Ascending aorta (tissue), 2 donors: ENCODE data around the gene ESPL1. TPM values are rescaled to one million over a fixed set of nuclear protein-coding genes. Genes with fewer than 3 reads are reported as not detected.

Experiments
- DNase-seq, 2 donors: peaks; one replicate each; pipeline ENCODE4 v3.0.0-alpha.2; 2019; ENCODE audit warnings: low spot score in 2 of 2
- H3K27ac ChIP-seq, 2 donors: fragments of 200-600 bp; sonication (generic); one replicate each; pipeline ENCODE4 v1.5.1; 2016 to 2017; ENCODE audit warnings: mild to moderate bottlenecking in 1 of 2
- H3K27me3 ChIP-seq: fragments of 200-600 bp; sonication (generic); one replicate; pipeline ENCODE4 v1.5.1; 2017
- H3K36me3 ChIP-seq, 2 donors: fragments of 200-600 bp; sonication (generic); one replicate each; pipeline ENCODE4 v1.5.1; 2016
- H3K4me1 ChIP-seq, 2 donors: fragments of 200-600 bp; sonication (generic); one replicate each; pipeline ENCODE4 v1.5.1; 2016 to 2017; ENCODE audit warnings: mild to moderate bottlenecking in 1 of 2
- H3K4me3 ChIP-seq, 2 donors: fragments of 200-600 bp; sonication (generic); one replicate each; pipeline ENCODE4 v1.5.1; 2016 to 2017; ENCODE audit warnings: mild to moderate bottlenecking in 1 of 2
- H3K9me3 ChIP-seq, 2 donors: fragments of 200-600 bp; sonication (generic); one replicate each; pipeline ENCODE4 v1.5.1; 2016
- CTCF ChIP-seq, 3 experiments: fragments of 200-600 bp in 2 of 3; fragments of 450-650 bp in 1 of 3; sonication (generic) in 2 of 3; IDR thresholded peaks; one replicate each; pipeline ENCODE4 v1.5.1; 2016 to 2019; ENCODE audit warnings: antibody characterized with exemption in 3 of 3, mild to moderate bottlenecking in 1 of 3, moderate library complexity in 1 of 3
- intact Hi-C: fragments of 100-400 bp; cut with DNase I; formaldehyde crosslinking; loops from one replicate; pipeline ENCODE4 v1.15.1; 2023
- total RNA-seq: library from RNA; depleted of rRNA; stranded (reverse); fragments of >200 nt; gene quantifications from one replicate; pipeline ENCODE4 v1.1.0, GENCODE V29; 2016

ESPL1 gene
- total RNA-seq, 1 donor from 2014 or later = not detected

- H3K4me1 ChIP-seq = peaks cover 20 to 50% of the 10 kb centered on the region in 2 donors
- no peak for TF ChIP-seq CTCF (IDR thresholded peaks at IDR 0.05)
- DNase-seq = no peak
- H3K27ac ChIP-seq = peak overlapping the region; percentile 87 to 88
- no peaks in the 10 kb centered on the region for H3K27me3 ChIP-seq
- H3K9me3 ChIP-seq = no peaks in the 10 kb centered on the region
- intact Hi-C loops = loop anchor here (10.0 kb wide), 1 partner anchor 1183 kb away; no protein-coding TSS in a partner anchor
- no peak overlapping the region for H3K4me3 ChIP-seq
- H3K36me3 ChIP-seq = peaks cover 9 to 13% of the 10 kb centered on the region in 2 donors
These were observed 40.3 kb upstream of the ESPL1 start for GRCh38 chr12:53227836-53228235.

GRCh38 chr12:53229454-53229853 is 38.6 kb upstream of the ESPL1 start:
- Histone ChIP-seq H3K36me3 (peaks cover 9 to 13% of the 10 kb centered on the region in 2 donors), H3K27ac (peak overlapping the region; percentile 87 to 88), H3K9me3 (no peaks in the 10 kb centered on the region), H3K4me1 (peaks cover 12 to 48% of the 10 kb centered on the region in 2 donors), H3K27me3 (no peaks in the 10 kb centered on the region), H3K4me3 (peak overlapping the region in 1 of 2 donors; percentile 70)
- no peak for TF ChIP-seq CTCF (IDR thresholded peaks at IDR 0.05)
- no peak for DNase-seq
- intact Hi-C loops = loop anchor here (10.0 kb wide), 1 partner anchor 1185 kb away; no protein-coding TSS in a partner anchor

GRCh38 chr12:53230108-53230845 is 37.8 kb upstream of the ESPL1 start:
- Histone ChIP-seq H3K4me3 (peak overlapping the region; percentile 58 to 70), H3K27me3 (no peaks in the 10 kb centered on the region), H3K36me3 (peaks cover 9 to 13% of the 10 kb centered on the region in 2 donors), H3K4me1 (peaks cover 9 to 43% of the 10 kb centered on the region in 2 donors), H3K9me3 (no peaks in the 10 kb centered on the region), H3K27ac (peak overlapping the region; percentile 87 to 88)
- TF ChIP-seq CTCF (IDR thresholded peaks at IDR 0.05) = no peak
- DNase-seq = peak in 1 of 2 donors; percentile 71
- intact Hi-C loops = loop anchor here (5.0 kb wide), 1 partner anchor 67 kb away; the partner anchor contains the start of genes MYG1 and PFDN5

- Histone ChIP-seq H3K4me3 (peak overlapping the region; percentile 58 to 70), H3K9me3 (no peaks in the 10 kb centered on the region), H3K4me1 (peaks cover 5 to 33% of the 10 kb centered on the region in 2 donors), H3K36me3 (peaks cover 9 to 13% of the 10 kb centered on the region in 2 donors), H3K27me3 (no peaks in the 10 kb centered on the region), H3K27ac (peak overlapping the region; percentile 87 to 88)
- TF ChIP-seq CTCF (IDR thresholded peaks at IDR 0.05) = no peak
- intact Hi-C loops = loop anchor here (1.0 to 5.0 kb wide), 2 partner anchors 10 to 66 kb away; partner anchors contain the start of genes MYG1 and PFDN5
- DNase-seq = no peak
These were observed 36.5 kb upstream of the ESPL1 start for GRCh38 chr12:53231671-53231920.

- Histone ChIP-seq H3K4me1 (peaks cover 5 to 33% of the 10 kb centered on the region in 2 donors), H3K27ac (peak within 1 kb of the TSS; percentile 87 to 88), H3K27me3 (no peaks in the 10 kb centered on the region), H3K9me3 (no peaks in the 10 kb centered on the region), H3K4me3 (peak within 1 kb of the TSS; percentile 58 to 70), H3K36me3 (peaks cover 7 to 9% of the 10 kb centered on the region in 2 donors)
- DNase-seq = peak; percentile 39 to 87
- no peak for TF ChIP-seq CTCF (IDR thresholded peaks at IDR 0.05)
- intact Hi-C loops = loop anchor here (1.0 to 5.0 kb wide), 3 partner anchors 11 to 65 kb away; partner anchors contain the start of genes MYG1 and PFDN5
These were observed 36.0 kb upstream of the ESPL1 start, which contains the start of gene RARG for GRCh38 chr12:53231921-53232645. RARG (minus strand) TSS chr12:53232209; CDS start chr12:53227545, 4,664 bp downstream.
